Gastroesophageal sphincter (tissue), 3 donors: ENCODE data around the gene MAPK8IP3.

Experiments used
- EP300 ChIP-seq: sonication (generic); formaldehyde crosslinking; IDR thresholded peaks from one replicate; pipeline ENCODE4 v1.6.1; 2017; ENCODE audit warnings: antibody characterized with exemption, mild to moderate bottlenecking
- POLR2A ChIP-seq, 2 donors: fragments of 450-650 bp; IDR thresholded peaks; one replicate each; pipeline ENCODE4 v1.6.1; 2017; ENCODE audit warnings: antibody characterized with exemption in 2 of 2, mild to moderate bottlenecking in 2 of 2, moderate library complexity in 1 of 2
- POLR2AphosphoS5 ChIP-seq: sonication (generic); formaldehyde crosslinking; IDR thresholded peaks from one replicate; pipeline ENCODE4 v1.6.1; 2017; ENCODE audit warnings: antibody characterized with exemption
- TF ChIP-seq, protein P1 (sequence below), 4 experiments: fragments of 200-600 bp in 2 of 4; fragments of 450-650 bp in 2 of 4; sonication (generic) in 1 of 4; IDR thresholded peaks; one replicate each; pipeline ENCODE4 v1.5.1; 2017 to 2019; ENCODE audit warnings: antibody characterized with exemption in 4 of 4, mild to moderate bottlenecking in 2 of 4, moderate library complexity in 2 of 4

DNA sequence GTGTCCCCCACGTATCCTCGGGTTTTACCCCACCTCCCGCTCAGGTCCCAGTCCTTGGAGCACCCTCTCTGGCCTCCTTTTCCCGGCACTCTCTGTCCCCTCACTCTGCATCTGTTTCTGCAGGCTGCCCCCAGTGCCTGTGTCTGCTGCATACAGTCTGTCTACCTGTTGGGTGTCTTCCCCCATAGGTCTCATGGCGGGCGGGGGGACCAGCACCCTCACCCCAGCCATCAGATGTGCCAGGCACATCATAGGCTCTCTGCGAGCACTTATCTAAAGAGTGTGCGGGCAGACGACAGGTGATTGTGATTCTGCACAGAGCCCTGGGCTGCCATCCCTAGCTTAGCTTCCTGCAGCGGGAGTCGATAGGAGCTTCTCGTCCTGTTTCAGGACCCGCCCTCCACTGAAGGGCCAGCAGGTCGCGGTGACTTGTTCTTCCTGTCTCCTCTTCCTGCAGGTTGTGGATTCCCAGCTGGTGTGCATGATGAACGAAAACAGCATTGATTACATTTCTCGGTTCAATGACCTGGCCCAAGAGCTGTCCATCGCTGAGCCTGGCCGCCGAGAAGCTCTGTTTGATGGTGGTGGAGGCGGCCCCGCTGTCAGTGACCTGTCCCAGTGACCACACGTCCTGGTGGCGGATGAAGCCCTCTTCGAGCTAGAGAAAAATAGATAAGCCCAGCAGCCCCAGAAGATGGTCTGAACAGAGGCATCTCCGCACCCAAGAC, 32.4 kb upstream of the MAPK8IP3 start:
- TF ChIP-seq, protein P1, sequence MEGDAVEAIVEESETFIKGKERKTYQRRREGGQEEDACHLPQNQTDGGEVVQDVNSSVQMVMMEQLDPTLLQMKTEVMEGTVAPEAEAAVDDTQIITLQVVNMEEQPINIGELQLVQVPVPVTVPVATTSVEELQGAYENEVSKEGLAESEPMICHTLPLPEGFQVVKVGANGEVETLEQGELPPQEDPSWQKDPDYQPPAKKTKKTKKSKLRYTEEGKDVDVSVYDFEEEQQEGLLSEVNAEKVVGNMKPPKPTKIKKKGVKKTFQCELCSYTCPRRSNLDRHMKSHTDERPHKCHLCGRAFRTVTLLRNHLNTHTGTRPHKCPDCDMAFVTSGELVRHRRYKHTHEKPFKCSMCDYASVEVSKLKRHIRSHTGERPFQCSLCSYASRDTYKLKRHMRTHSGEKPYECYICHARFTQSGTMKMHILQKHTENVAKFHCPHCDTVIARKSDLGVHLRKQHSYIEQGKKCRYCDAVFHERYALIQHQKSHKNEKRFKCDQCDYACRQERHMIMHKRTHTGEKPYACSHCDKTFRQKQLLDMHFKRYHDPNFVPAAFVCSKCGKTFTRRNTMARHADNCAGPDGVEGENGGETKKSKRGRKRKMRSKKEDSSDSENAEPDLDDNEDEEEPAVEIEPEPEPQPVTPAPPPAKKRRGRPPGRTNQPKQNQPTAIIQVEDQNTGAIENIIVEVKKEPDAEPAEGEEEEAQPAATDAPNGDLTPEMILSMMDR (IDR thresholded peaks at IDR 0.05) = no peak
- TF ChIP-seq EP300 (no peak), POLR2AphosphoS5 (no peak), POLR2A (IDR thresholded peaks at IDR 0.05) (no peak)
